GM13977 (cell line): Measurements from ENCODE around the gene CD38.

Source experiments
- DNase-seq: peaks from one replicate; pipeline ENCODE4 v3.0.0; 2012; ENCODE audit warnings: low spot score
- CTCF ChIP-seq: IDR thresholded peaks from 2 replicates; pipeline ENCODE4 v1.5.1; 2012; ENCODE audit warnings: mild to moderate bottlenecking, control low read depth; ENCODE audit not compliant: insufficient read depth; ENCODE audit errors: extremely low read depth, missing control alignments
- in situ Hi-C: fragments of 300-500 bp; cut with MboI; formaldehyde crosslinking; loops from one replicate; pipeline ENCODE4 v1.12.0; 2022; ENCODE audit warnings: low sequenced_read_pairs, low pct_unique_long_range_greater_than_20kb, mixed read lengths, inconsistent platforms; ENCODE audit not compliant: unreplicated experiment

Gene CD38

GRCh38 chr4:15771216-15772058, 6.7 kb upstream of the CD38 start:
- in situ Hi-C loops: no loop called here
- no peak for TF ChIP-seq CTCF
- no peak for DNase-seq

DNA sequence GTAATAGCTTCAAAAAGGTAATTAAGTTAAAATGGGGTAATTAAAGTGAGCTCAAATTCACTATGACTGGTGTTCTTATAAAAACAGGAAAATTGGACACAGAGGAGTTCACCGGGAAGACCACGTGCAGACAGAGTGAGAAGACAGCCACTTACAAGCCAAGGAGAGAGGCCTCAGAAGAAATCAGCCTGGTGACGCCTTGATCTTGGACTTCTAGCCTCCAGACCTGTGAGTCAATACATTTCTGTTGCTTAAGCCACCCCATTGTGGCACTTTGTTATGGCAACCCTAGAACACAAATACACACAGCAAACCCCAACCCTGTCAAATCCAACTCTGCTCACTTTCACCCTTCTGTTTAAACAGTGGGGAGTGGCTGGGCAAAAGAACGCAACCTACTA, 4.1 kb upstream of the CD38 start:
- TF ChIP-seq CTCF: no peak
- in situ Hi-C loops: no loop called here
- no peak for DNase-seq

GRCh38 chr4:15776871-15777648, 1.1 kb upstream of the CD38 start:
- TF ChIP-seq CTCF: no peak
- in situ Hi-C loops: no loop called here
- no peak for DNase-seq

DNA sequence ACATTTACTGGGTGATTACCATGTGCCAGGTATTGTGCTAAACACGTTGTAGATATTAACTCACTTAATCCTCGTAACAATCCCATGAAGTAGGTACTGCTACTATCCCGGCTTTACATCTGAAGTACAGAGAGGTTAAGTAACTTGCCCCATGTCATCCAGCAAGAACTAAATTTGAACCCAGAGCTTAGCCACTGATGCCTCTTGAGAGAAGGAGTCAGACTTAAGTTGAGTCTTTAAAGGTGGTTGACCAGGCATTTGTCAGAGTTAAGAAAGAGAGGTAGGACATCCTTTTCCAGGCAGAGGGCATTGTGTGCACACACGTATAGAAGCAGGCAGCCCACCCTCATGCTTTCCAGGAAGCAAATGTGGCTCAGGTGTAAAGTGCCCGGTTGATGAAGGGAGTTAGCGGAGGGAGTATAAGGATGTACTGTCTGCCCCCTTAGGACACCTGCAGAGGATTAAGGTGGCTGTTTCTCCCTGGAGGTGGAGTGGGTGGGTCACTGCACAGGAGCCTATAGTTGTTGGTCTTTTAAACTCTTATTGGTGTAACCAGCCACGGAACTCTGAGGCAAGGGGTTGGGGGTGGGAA, 335 bp upstream of the CD38 start:
- DNase-seq: no peak
- in situ Hi-C loops: no loop called here
- no peak for TF ChIP-seq CTCF

DNA sequence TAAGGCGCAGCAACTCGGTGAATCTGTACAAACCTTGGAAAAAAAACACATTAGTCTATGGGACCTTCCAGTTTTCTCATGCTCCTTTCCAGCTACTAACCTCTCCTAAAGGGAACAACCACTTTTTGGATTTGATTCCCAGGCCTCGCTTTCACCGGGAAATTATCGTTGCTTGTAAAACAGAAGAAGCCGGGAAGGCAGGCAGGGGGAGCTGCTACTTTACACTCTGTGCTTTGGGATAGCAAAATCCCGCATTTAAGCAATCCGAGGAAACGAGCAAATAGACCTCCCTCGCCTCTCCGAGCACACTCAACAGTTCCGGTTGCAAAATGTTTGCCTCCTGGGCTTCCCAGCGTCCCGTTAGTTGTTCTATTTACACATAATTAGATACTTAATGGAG, 1.2 kb downstream of the CD38 start:
- no peak for TF ChIP-seq CTCF
- in situ Hi-C loops: no loop called here
- no peak for DNase-seq

- in situ Hi-C loops: no loop called here
- no peak for TF ChIP-seq CTCF
- DNase-seq: no peak
These were observed 1.7 kb downstream of the CD38 start for GRCh38 chr4:15779809-15780208.
